ENCODE measurements around the gene TEX28.
"Not testable (repeated sequence)": the region's sequence is repeated elsewhere in the genome, so short reads cannot be mapped to it uniquely, and the experiment has no call there.

Gene TEX28

DNA sequence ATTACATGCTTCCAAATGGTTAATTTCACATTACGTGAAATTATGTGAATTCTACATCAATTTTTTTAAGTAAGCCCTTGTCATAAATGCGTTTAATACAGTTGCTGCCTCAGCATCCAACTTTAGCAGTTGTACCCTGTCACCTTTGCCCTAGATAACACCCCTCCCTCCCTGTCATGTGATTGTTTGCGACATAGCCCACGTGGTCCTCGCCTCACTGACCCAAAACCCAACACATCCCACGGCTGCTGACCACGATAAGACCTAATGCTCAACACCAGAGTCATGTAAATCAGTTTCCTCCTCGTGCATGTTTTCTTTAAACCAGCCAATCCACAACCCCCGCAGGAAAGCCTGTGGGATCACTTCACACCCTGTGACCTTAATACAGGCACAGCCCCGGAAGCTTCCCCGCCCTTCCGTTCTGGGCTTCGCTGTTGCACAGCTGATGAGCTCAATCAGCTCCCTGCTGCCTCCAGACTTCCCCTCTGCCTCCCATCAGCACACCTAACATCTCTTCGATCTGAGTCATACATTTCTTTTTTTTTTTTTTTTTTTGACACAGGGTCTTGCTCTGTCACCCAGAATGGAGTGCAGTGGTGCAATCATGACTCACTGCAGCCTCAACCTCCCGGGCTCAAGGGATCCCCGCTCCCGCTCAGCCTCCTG, 47.4 kb downstream of the TEX28 start:
- DNase-seq (ENCODE audit: low spot score): not testable (repeated sequence)

DNA sequence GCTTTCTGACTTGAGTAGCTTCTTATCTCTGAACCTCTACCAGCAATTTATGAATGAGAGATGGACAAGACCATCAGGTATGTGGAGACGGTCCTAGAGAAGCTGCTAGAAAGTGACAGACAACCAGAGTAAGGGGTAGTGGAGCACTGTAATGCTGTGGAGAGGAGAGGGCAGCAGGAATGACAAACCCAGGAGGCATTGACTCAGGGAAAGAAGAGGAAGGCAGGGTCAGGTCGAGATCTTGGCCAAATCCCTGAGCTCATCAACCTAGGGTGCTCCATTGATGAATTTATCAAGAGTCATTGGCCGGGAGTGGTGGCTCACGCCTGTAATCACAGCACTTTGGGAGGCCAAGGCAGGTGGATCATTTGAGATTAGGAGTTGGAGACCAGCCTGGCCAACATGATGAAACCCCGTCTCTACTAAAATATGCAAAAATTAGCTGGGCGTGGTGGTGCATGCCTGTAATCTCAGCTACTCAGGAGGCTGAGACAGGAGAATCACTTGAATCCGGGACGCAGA, 54.9 kb downstream of the TEX28 start:
- DNase-seq (ENCODE audit: low spot score): not testable (repeated sequence)

DNA sequence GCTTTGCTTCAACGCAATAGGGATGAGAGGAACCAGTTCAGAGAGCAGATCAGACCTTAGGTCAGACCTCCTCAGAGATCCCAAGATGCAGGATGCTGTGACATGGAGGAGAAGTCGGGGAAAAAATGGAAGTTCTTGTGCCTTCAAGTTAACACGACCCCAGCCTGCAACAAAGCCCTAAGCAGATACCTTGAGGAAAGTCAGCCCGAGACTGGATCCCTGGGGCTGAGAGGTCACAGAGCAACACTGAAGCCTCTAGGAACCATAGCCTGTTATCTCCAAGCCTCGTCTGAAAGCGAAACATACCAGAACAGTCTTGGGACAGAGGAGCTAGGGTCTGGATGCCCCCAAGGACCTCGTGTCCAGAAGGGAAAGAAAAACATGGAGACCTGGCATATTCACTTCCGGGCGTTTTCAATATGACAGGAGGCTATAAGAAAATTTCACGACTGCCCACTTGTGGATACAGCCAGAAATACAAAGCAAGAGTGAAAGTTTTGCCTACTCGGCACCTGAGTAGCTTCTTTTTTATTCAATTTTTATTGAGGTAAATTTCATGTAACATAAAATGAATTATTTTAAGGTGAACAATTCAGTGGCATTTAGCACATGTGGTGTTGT, 55.9 kb downstream of the TEX28 start:
- not testable (repeated sequence) for DNase-seq (ENCODE audit: low spot score)

DNA sequence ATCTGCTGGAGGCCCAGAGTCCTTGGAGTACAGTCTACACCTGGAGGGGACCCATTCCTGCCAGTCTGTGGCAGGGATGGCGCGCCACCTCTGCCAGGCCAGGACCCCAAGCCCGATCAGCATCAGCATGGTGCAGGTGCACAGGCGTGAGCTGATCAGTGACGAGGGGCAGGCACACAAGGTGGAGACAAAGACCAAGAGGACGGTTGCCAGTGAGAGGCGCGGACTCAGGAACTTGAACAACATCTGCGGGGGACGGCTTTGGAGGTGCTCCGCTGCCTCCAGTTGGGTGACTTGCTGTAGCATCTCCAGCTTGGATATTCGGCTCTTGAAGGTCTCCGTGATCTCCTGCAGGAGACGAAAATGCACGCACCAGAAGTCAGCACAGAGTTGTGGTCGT, 61.3 kb downstream of the TEX28 start:
- not testable (repeated sequence) for DNase-seq (ENCODE audit: low spot score)

DNA sequence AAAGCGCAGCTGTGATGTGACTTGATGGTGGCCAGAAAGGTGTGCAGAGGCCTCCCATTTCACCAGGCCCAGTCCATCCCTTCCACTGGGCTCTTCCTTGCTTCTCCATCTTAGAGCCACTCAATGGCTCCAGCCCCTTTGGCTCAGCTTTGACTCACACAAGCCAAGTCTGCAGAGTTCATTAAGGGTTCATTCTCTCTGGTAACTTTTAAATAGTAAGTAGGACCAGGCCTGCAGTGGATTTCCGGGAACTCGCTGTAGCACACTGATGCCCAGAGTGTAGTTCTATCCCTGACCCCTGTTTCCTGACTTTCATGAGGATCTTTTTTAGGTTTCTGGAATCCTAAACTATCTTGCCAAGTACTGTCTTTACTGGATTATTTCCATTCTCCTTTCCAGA, 63.5 kb downstream of the TEX28 start:
- DNase-seq (ENCODE audit: low spot score): not testable (repeated sequence)

DNA sequence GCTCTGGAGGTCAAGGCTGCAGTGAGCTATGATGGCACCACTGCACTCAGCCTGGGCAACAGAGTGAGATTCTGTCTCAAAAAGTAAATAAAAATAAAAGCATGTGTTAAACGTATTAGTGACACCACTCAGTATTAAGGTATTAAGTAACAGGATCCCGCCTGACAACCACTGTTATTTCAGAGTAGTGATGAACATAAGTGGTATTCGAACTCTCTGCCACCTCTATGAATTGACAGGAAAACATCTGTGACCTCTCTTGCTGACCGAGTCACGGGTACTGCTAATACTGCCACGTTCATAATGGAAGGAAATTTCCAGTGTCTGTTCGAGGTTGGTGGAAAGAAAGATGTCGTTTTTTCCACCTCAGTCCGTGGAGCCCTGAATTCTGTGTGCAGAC, 68.2 kb downstream of the TEX28 start:
- not testable (repeated sequence) for DNase-seq (ENCODE audit: low spot score)

DNA sequence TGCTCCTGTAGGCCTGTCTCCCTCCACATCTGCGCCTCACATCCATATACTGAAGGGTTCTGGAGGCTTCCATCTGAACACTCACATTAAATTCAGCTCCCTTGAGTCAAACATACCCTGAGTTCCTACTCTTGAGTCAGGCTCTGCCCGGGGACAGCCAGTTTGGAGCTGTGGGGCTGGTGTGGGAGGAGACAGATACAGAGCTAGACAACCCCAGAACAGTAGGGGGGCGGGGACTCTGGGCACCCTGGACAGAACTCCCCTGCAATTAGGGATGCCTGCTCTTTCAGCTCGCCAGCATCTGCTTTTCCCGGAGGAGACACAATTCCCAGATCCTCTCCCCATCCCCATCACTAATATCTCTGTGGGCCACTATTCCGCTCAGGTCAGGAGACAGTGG, 69.6 kb downstream of the TEX28 start:
- DNase-seq (ENCODE audit: low spot score): not testable (repeated sequence)
